NT2/D1 (cell line): ENCODE results near the gene PDE7B.
A peak's percentile ranks its signal among the peaks of the same experiment; 100 is the strongest.

Experiments
- DNase-seq: peaks from one replicate; pipeline ENCODE4 v3.0.0-alpha.2; 2011; ENCODE audit warnings: low read depth, low spot score
- H3K27me3 ChIP-seq: 2 replicates; pipeline ENCODE4 v1.6.0; 2011; ENCODE audit warnings: mild to moderate bottlenecking; ENCODE audit not compliant: insufficient read length, insufficient read depth
- H3K36me3 ChIP-seq: 2 replicates; pipeline ENCODE4 v1.6.1; 2011; ENCODE audit warnings: mild to moderate bottlenecking, low read length, mixed read lengths; ENCODE audit not compliant: insufficient read depth, insufficient read length
- H3K4me1 ChIP-seq: 2 replicates; pipeline ENCODE4 v1.5.1; 2011; ENCODE audit not compliant: insufficient read depth, insufficient read length
- H3K4me3 ChIP-seq: 2 replicates; pipeline ENCODE4 v1.5.1; 2011; ENCODE audit warnings: low read depth; ENCODE audit not compliant: insufficient read length
- H3K9ac ChIP-seq: 2 replicates; pipeline ENCODE4 v1.6.0; 2011; ENCODE audit warnings: low read depth; ENCODE audit not compliant: insufficient read length
- H3K9me3 ChIP-seq: 2 replicates; pipeline ENCODE4 v1.5.1; 2011; ENCODE audit warnings: mild to moderate bottlenecking, low read length; ENCODE audit not compliant: insufficient read depth
- SUZ12 ChIP-seq: IDR thresholded peaks from 2 replicates; pipeline ENCODE4 v1.6.1; 2011; ENCODE audit not compliant: insufficient read length, insufficient read depth; ENCODE audit errors: extremely low read depth
- YY1 ChIP-seq: IDR thresholded peaks from 2 replicates; pipeline ENCODE4 v1.6.1; 2011; ENCODE audit not compliant: insufficient read length, insufficient read depth
- ZNF274 ChIP-seq: IDR thresholded peaks from 2 replicates; pipeline ENCODE4 v1.6.1; 2011; ENCODE audit warnings: mild to moderate bottlenecking, low read depth, low read length

Gene PDE7B

DNA sequence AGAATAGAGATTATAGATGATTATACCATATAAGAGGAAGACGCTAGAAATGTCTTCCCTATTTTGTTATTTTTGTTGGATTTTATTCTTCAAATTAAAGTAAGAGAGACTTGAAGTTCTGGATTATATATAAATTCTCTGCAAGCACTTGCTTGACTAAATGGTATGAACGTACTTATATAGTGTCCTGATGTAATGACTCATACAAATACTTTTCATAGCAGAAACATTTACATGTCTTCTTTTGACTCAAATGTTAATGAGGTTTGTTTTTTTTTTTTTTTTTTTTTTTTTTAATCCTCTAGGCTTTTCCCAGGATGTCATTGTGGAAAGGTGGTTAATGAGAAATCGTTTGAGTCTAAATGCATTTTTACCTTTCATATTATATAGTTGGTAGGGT is 55.0 kb downstream of the PDE7B start:
- H3K36me3 ChIP-seq: no peaks in the 10 kb centered on the region
- H3K9me3 ChIP-seq: no peaks in the 10 kb centered on the region
- H3K4me1 ChIP-seq: no peaks in the 10 kb centered on the region
- TF ChIP-seq YY1: no peak
- TF ChIP-seq ZNF274: no peak
- no peak for TF ChIP-seq SUZ12
- H3K9ac ChIP-seq: no peak overlapping the region
- H3K4me3 ChIP-seq: no peak overlapping the region
- DNase-seq: no peak
- no peaks in the 10 kb centered on the region for H3K27me3 ChIP-seq

DNA sequence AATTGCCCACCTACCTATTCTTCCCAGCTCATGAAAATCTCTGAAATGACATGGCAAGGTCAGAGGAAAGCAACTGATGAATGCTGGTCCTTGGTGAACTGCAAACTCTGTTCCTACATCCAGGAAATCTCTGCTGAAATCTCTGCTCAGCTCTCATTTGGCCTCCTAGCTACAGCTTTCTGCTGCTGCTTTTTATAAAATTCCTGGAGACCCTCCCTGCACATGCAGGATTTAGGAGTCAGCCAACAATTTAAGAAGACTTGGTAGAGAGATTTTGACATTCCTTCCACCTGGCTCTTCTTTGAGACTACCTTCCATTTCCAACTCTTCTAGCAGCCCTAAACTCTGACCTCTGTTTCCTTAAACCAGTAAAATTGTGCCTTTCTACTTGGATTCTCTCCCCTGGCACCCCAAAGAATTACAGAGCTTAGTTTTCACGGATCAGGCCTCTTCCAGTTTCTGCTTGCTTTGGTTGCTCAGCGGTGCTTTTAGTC is 55.5 kb downstream of the PDE7B start:
- H3K4me1 ChIP-seq: no peaks in the 10 kb centered on the region
- no peak for DNase-seq
- no peaks in the 10 kb centered on the region for H3K9me3 ChIP-seq
- H3K36me3 ChIP-seq: no peaks in the 10 kb centered on the region
- H3K4me3 ChIP-seq: no peak overlapping the region
- TF ChIP-seq YY1 (no peak), SUZ12 (no peak), ZNF274 (no peak)
- no peaks in the 10 kb centered on the region for H3K27me3 ChIP-seq
- no peak overlapping the region for H3K9ac ChIP-seq

DNA sequence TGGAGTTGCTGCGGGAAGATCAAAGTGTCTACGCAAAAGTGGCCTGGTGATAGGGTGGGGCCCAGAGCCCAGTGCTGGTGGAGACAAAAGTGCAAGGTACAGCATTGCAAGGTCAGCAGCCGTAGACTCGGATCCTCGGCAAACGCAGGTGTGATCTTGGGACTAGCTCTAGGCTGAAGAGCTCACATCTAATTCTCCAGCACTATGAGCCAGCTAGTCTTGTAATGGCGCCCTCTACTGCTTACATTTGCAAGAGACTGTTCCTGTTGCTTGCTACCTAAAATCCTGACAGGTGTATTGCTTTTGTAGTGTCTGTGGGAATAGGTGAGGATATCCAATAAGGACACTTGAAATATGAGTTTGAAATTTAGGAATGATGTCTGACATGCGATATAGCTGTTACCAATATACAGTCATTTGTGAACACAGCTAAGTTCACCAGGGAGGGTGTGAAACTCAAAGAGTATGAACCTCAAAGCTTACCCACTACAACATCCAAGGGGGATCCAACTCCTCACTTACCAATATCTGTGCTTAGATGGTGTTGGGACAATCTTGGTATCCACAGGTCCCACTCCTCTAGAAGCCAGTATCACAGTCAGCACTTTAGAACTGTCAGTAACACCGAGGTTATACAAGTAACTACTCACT is 58.4 kb downstream of the PDE7B start:
- no peaks in the 10 kb centered on the region for H3K4me1 ChIP-seq
- no peak for TF ChIP-seq SUZ12
- no peak for TF ChIP-seq YY1
- no peak for TF ChIP-seq ZNF274
- peak; percentile 56 for DNase-seq
- no peaks in the 10 kb centered on the region for H3K9me3 ChIP-seq
- no peaks in the 10 kb centered on the region for H3K27me3 ChIP-seq
- H3K36me3 ChIP-seq: no peaks in the 10 kb centered on the region
- H3K4me3 ChIP-seq: no peak overlapping the region
- no peak overlapping the region for H3K9ac ChIP-seq

DNA sequence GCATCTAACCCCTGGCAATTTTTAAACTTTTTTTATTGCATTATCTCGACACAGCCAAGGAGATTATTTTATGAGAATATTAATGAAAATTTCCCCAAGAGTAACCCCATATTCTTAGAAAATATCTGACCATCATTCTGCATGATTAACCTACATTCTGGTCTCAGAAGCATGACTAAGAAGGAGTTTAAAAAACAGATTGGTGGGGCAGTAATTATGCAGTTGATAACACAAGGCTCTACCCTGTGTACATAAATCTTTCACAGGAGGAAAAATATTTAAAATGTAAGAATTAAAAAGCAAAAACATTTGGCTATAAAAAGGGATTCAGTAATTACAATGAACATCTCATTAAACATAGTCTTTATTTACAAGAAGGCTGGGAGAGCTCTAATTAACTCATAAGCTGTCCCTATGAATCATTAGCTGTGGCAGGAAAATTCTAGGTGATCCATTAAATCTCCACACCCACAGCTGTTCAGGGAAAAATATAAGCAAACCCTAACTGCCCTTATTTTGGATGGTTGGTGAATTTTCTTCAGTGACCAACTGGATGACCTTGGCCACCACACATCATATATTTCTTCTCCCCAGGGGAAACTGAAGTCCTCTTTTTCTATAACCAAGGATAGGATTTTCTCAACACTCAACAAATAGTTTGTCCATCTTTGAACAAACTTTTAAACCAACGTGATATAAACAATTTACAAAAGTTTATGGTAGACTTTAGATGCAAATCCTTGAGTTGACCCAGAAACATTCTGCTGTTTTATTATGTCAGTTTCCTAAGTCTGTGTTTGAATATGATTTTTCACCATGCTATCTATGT is 59.5 kb downstream of the PDE7B start:
- Histone ChIP-seq H3K9me3 (no peaks in the 10 kb centered on the region), H3K4me1 (no peaks in the 10 kb centered on the region), H3K27me3 (no peaks in the 10 kb centered on the region), H3K9ac (no peak overlapping the region), H3K4me3 (no peak overlapping the region), H3K36me3 (no peaks in the 10 kb centered on the region)
- DNase-seq: no peak
- TF ChIP-seq SUZ12 (no peak), ZNF274 (no peak), YY1 (no peak)

DNA sequence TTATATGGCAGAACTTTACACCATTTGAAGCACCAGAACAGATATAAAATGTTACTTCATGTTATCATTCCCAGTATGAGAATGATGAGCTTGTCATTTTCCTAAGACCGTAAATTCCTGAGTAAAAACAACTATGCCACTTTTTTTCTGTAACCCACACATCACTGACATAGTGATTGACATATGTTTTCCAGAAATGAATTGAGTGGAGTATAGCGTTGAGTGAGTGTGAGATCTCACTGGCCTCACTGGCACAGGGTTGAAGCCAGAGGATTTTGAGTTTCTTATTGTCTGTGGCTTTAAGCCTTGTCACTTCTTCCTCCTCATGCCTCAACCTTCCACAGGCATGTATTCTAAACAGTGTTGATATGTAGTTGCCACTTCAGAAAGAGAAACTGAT is 62.3 kb downstream of the PDE7B start:
- H3K36me3 ChIP-seq: no peaks in the 10 kb centered on the region
- no peak for DNase-seq
- H3K9me3 ChIP-seq: no peaks in the 10 kb centered on the region
- no peak overlapping the region for H3K4me3 ChIP-seq
- H3K9ac ChIP-seq: no peak overlapping the region
- no peaks in the 10 kb centered on the region for H3K4me1 ChIP-seq
- no peaks in the 10 kb centered on the region for H3K27me3 ChIP-seq
- TF ChIP-seq ZNF274 (no peak), YY1 (no peak), SUZ12 (no peak)

DNA sequence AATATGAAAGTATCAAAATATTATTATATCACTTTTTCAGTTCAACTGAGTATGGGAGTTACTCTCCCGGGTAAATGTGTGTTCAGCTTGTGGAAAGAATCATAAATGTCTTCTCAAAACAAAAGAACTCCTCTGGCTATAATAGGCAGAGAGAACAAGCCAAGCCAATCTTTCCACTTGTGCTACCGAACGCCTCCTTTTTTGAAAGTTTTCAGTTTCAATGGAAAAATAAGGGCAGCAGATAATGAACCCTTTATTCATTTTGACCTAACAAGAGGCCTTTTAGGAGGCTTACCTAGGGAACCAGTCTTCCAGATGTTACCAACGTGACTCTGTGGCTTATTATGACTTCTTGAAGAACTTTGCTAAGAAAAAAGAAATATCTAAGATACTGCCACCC is 67.5 kb downstream of the PDE7B start:
- Histone ChIP-seq H3K27me3 (no peaks in the 10 kb centered on the region), H3K9ac (no peak overlapping the region), H3K4me1 (no peaks in the 10 kb centered on the region), H3K36me3 (no peaks in the 10 kb centered on the region), H3K4me3 (no peak overlapping the region), H3K9me3 (no peaks in the 10 kb centered on the region)
- DNase-seq: no peak
- no peak for TF ChIP-seq SUZ12
- TF ChIP-seq YY1: no peak
- TF ChIP-seq ZNF274: no peak

DNA sequence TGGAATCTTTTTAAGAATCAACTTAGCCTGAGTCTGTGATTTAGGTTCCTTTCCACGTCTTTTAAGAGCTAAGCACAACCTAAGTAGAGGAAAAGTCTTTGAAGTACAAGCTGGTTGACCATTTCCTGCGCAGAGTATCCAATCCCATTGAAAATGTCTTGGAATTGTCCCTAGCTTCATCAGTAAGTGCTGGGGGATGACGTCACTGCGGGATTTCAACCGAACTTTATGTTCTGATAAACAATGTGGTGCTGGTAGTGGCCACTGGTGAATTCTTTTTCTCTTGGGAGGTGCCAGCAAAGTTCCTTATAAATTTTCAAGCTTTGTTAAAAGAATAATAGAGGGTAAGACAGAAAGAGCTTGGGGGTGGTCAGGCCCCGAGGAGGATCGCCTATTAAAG is 69.2 kb downstream of the PDE7B start:
- DNase-seq: no peak
- Histone ChIP-seq H3K9ac (no peak overlapping the region), H3K36me3 (no peaks in the 10 kb centered on the region), H3K27me3 (no peaks in the 10 kb centered on the region), H3K9me3 (no peaks in the 10 kb centered on the region), H3K4me1 (no peaks in the 10 kb centered on the region), H3K4me3 (no peak overlapping the region)
- TF ChIP-seq YY1 (no peak), ZNF274 (no peak), SUZ12 (no peak)
